KMS-11 (cell line): Measurements from ENCODE around the gene IRF4.

ENCODE experiments used
- H2AFZ ChIP-seq: fragments of 200-600 bp; sonication (generic); 2 replicates; pipeline ENCODE4 v1.6.1; 2016; ENCODE audit warnings: antibody characterized with exemption, mixed run types, low read depth
- H3K27ac ChIP-seq: fragments of 200-600 bp; sonication (generic); 2 replicates; pipeline ENCODE4 v1.6.1; 2016; ENCODE audit warnings: mild to moderate bottlenecking, mixed run types
- H3K27me3 ChIP-seq: fragments of 200-600 bp; sonication (generic); 2 replicates; pipeline ENCODE4 v1.6.1; 2017; ENCODE audit warnings: mild to moderate bottlenecking, low read depth, mixed run types, moderate library complexity; ENCODE audit not compliant: insufficient read depth
- H3K36me3 ChIP-seq: fragments of 200-600 bp; sonication (generic); 2 replicates; pipeline ENCODE4 v1.6.1; 2017; ENCODE audit warnings: mild to moderate bottlenecking, mixed run types; ENCODE audit not compliant: insufficient read depth
- H3K4me1 ChIP-seq: fragments of 200-600 bp; sonication (generic); 2 replicates; pipeline ENCODE4 v1.6.1; 2016; ENCODE audit warnings: mild to moderate bottlenecking, low read depth, mixed run types; ENCODE audit not compliant: poor library complexity, severe bottlenecking
- H3K4me2 ChIP-seq: fragments of 200-600 bp; sonication (generic); 2 replicates; pipeline ENCODE4 v1.7.0; 2016; ENCODE audit warnings: mild to moderate bottlenecking, mixed run types
- H3K4me3 ChIP-seq: fragments of 200-600 bp; sonication (generic); IDR thresholded peaks from 2 replicates; pipeline ENCODE4 v1.6.1; 2017; ENCODE audit warnings: low read depth, low read length, mixed read lengths; ENCODE audit not compliant: insufficient read depth
- H3K79me2 ChIP-seq: fragments of 200-600 bp; sonication (generic); 2 replicates; pipeline ENCODE4 v1.6.1; 2016; ENCODE audit warnings: low read depth, mixed run types; ENCODE audit not compliant: insufficient read depth
- H3K9ac ChIP-seq: fragments of 200-600 bp; sonication (generic); 2 replicates; pipeline ENCODE4 v1.6.1; 2016; ENCODE audit warnings: mild to moderate bottlenecking, mixed run types
- H4K20me1 ChIP-seq: fragments of 200-600 bp; sonication (generic); 2 replicates; pipeline ENCODE4 v1.6.1; 2016; ENCODE audit warnings: mild to moderate bottlenecking, mixed run types; ENCODE audit not compliant: insufficient read depth
- TF ChIP-seq, protein P1 (sequence below): fragments of 200-600 bp; sonication (generic); conservative IDR thresholded peaks from 2 replicates; pipeline ENCODE4 v1.6.1; 2017; ENCODE audit warnings: low read depth, mild to moderate bottlenecking, antibody characterized with exemption, low read length, moderate library complexity, mixed read lengths

IRF4 gene

DNA sequence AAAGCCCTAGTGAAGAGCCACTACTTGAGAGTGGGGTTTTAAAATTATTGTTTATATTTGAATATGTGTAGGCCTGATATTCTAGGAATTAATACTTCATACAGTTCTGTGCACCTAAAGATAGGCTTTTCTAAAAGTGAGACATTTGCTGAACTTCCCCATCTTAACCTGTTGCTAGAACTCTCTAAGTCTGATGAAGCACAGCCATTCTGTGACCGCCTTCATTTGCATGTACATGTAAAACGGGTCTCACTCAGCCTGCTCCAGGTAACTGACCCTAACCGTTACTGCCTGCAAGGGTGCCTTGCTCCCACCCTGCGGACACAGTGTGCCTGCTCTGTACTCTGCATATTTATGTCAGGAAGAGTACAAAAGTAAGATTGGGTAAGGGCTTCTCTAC, 44.3 kb upstream of the IRF4 start:
- Histone ChIP-seq H3K9ac (no peak overlapping the region), H2AFZ (no peak overlapping the region), H3K79me2 (no peaks in the 10 kb centered on the region), H3K4me1 (no peaks in the 10 kb centered on the region), H3K27me3 (no peaks in the 10 kb centered on the region), H3K27ac (no peak overlapping the region), H3K36me3 (peaks cover 14% of the 10 kb centered on the region; the same call in 1 of the 2 replicates), H4K20me1 (no peaks in the 10 kb centered on the region), H3K4me3 (no peak overlapping the region), H3K4me2 (no peak overlapping the region)
- TF ChIP-seq, protein P1, sequence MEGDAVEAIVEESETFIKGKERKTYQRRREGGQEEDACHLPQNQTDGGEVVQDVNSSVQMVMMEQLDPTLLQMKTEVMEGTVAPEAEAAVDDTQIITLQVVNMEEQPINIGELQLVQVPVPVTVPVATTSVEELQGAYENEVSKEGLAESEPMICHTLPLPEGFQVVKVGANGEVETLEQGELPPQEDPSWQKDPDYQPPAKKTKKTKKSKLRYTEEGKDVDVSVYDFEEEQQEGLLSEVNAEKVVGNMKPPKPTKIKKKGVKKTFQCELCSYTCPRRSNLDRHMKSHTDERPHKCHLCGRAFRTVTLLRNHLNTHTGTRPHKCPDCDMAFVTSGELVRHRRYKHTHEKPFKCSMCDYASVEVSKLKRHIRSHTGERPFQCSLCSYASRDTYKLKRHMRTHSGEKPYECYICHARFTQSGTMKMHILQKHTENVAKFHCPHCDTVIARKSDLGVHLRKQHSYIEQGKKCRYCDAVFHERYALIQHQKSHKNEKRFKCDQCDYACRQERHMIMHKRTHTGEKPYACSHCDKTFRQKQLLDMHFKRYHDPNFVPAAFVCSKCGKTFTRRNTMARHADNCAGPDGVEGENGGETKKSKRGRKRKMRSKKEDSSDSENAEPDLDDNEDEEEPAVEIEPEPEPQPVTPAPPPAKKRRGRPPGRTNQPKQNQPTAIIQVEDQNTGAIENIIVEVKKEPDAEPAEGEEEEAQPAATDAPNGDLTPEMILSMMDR = no peak

GRCh38 chr6:347951-348859, 43.3 kb upstream of the IRF4 start:
- Histone ChIP-seq H3K79me2 (no peaks in the 10 kb centered on the region), H4K20me1 (no peaks in the 10 kb centered on the region), H3K36me3 (peaks cover 14% of the 10 kb centered on the region; the same call in 1 of the 2 replicates), H3K4me1 (peaks cover 8% of the 10 kb centered on the region), H3K4me2 (no peak overlapping the region), H3K27ac (no peak overlapping the region), H3K4me3 (no peak overlapping the region), H3K27me3 (no peaks in the 10 kb centered on the region), H3K9ac (no peak overlapping the region), H2AFZ (no peak overlapping the region)
- TF ChIP-seq, protein P1 = no peak

DNA sequence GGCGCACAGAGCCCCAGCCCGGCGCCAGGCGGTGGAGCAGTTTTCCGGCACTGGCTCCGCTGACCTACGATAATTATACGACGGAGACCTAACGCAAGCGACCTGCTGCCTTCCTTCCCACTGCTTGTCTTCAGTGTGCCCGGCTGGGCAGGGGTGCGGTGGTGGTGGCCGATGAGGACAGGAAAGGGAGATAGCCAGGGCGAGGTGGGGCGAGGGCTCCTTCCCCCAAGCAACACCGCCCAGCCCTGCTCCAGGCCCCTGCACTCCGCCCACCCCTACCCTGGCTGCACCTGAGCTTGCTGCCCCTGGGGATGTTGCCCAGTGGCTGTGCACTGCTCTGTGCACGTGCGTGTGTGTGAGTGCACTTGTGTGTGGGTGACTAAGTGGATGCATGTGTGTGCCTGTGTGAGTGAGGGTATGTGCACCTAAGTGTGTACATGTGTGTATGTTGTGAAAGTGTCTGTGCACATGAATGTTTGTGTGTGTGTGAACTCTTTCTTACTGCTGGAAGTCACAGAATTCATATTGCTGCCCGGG, 42.6 kb upstream of the IRF4 start:
- H3K9ac ChIP-seq = no peak overlapping the region

DNA sequence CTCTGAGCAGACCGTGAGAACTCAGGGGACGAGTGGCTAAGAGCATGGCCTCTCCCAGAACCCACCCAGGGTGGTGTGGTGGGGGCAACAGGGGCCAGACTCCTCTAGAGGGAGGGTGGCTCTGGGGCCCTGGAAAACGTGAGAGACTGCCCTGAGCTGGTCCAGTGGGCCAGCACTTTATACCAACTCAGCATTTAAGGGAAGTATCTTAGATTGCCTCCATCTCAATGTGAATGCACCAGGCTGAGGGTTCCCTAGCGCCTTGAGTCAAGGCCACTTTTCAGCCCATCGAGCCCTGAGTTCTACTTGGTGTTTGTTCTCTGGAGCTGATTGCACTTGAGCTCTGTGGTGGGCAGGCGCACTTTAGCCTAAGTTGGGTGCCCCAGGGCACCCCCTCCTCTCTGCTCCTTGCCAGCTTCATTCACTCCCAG, 42.0 kb upstream of the IRF4 start:
- no peaks in the 10 kb centered on the region for H4K20me1 ChIP-seq
- peaks cover 14% of the 10 kb centered on the region; the same call in 1 of the 2 replicates for H3K36me3 ChIP-seq
- H3K27ac ChIP-seq = no peak overlapping the region
- H3K27me3 ChIP-seq = no peaks in the 10 kb centered on the region
- TF ChIP-seq, protein P1 = no peak
- H3K4me3 ChIP-seq = no peak overlapping the region
- H2AFZ ChIP-seq = no peak overlapping the region
- no peak overlapping the region for H3K4me2 ChIP-seq
- H3K79me2 ChIP-seq = no peaks in the 10 kb centered on the region
- H3K9ac ChIP-seq = no peak overlapping the region
- H3K4me1 ChIP-seq = peaks cover 10% of the 10 kb centered on the region

More for the DNA sequence above, 42.6 kb upstream of the IRF4 start:
- H3K4me2 ChIP-seq = no peak overlapping the region
- no peaks in the 10 kb centered on the region for H3K79me2 ChIP-seq
- no peaks in the 10 kb centered on the region for H3K27me3 ChIP-seq
- H3K4me3 ChIP-seq = no peak overlapping the region
- H3K27ac ChIP-seq = no peak overlapping the region
- H3K36me3 ChIP-seq = peaks cover 14% of the 10 kb centered on the region; the same call in 1 of the 2 replicates
- H4K20me1 ChIP-seq = no peaks in the 10 kb centered on the region
- TF ChIP-seq, protein P1 = no peak
- peaks cover 10% of the 10 kb centered on the region for H3K4me1 ChIP-seq
- H2AFZ ChIP-seq = no peak overlapping the region
